GM12873 (cell line): ENCODE measurements around the gene TEP1.

Source experiments
- CTCF ChIP-seq: IDR thresholded peaks from 2 replicates; pipeline ENCODE4 v1.5.1; 2012; ENCODE audit warnings: low read depth, mild to moderate bottlenecking, moderate library complexity, low read length, control low read depth; ENCODE audit not compliant: insufficient read depth; ENCODE audit errors: missing control alignments

TEP1 gene

GRCh38 chr14:20412876-20413743 is at the start of gene TEP1:
Gene TEP1 (minus strand): TSS chr14:20413501. CDS start chr14:20408439, 5,062 bp downstream.
- no peak for TF ChIP-seq CTCF

- TF ChIP-seq CTCF, result no peak
Measured at GRCh38 chr14:20461225-20462141, 48.2 kb upstream of the TEP1 start, which contains the start of gene PIP4P1. Gene PIP4P1 (minus strand): TSS chr14:20461434. CDS start chr14:20461325, 109 bp downstream.

GRCh38 chr14:20460458-20461224 is 47.3 kb upstream of the TEP1 start:
- no peak for TF ChIP-seq CTCF

- no peak for TF ChIP-seq CTCF
Measured at GRCh38 chr14:20458031-20458789, 44.9 kb upstream of the TEP1 start.

- TF ChIP-seq CTCF, result no peak
Measured at GRCh38 chr14:20456971-20457370, 43.7 kb upstream of the TEP1 start.

GRCh38 chr14:20455355-20456300 is 42.3 kb upstream of the TEP1 start:
- no peak for TF ChIP-seq CTCF
